SK-N-MC (cell line): ENCODE data around the gene BHMT2.

Source experiments
- EZH2 ChIP-seq: fragments of 200-600 bp; sonication (generic); IDR thresholded peaks from one replicate; pipeline ENCODE4 v1.6.1; 2017; ENCODE audit warnings: antibody characterized with exemption
- FOXP2 ChIP-seq: optimal IDR thresholded peaks from 2 replicates; pipeline ENCODE3; 2011; ENCODE audit warnings: mild to moderate bottlenecking, moderate library complexity; ENCODE audit not compliant: insufficient read depth; ENCODE audit errors: extremely low read length, control extremely low read depth
- POLR2AphosphoS5 ChIP-seq: IDR thresholded peaks from 2 replicates; pipeline ENCODE4 v1.6.1; 2012; ENCODE audit warnings: mild to moderate bottlenecking, low read depth, low read length, borderline replicate concordance

GRCh38 chr5:79108792-79109191, 39.2 kb downstream of the BHMT2 start:
- TF ChIP-seq EZH2 (no peak), POLR2AphosphoS5 (no peak), FOXP2 (no peak)
